OCI-LY7 (cell line): ENCODE measurements around the gene NFATC4.

Experiments
- EZH2phosphoT487 ChIP-seq: fragments of 200-600 bp; sonication (generic); IDR thresholded peaks from 2 replicates; pipeline ENCODE4 v1.6.1; 2018; ENCODE audit warnings: low read depth, borderline replicate concordance, mild to moderate bottlenecking, mixed run types, antibody characterized with exemption, low read length, moderate library complexity, mixed read lengths
- TF ChIP-seq, protein P1 (sequence below): fragments of 200-600 bp; sonication (generic); conservative IDR thresholded peaks from 2 replicates; pipeline ENCODE4 v1.5.1; 2014; ENCODE audit warnings: mild to moderate bottlenecking, antibody characterized with exemption, low read length, moderate library complexity, mixed read lengths

GRCh38 chr14:24417832-24418491 is 50.0 kb downstream of the NFATC4 start:
- TF ChIP-seq, protein P1, sequence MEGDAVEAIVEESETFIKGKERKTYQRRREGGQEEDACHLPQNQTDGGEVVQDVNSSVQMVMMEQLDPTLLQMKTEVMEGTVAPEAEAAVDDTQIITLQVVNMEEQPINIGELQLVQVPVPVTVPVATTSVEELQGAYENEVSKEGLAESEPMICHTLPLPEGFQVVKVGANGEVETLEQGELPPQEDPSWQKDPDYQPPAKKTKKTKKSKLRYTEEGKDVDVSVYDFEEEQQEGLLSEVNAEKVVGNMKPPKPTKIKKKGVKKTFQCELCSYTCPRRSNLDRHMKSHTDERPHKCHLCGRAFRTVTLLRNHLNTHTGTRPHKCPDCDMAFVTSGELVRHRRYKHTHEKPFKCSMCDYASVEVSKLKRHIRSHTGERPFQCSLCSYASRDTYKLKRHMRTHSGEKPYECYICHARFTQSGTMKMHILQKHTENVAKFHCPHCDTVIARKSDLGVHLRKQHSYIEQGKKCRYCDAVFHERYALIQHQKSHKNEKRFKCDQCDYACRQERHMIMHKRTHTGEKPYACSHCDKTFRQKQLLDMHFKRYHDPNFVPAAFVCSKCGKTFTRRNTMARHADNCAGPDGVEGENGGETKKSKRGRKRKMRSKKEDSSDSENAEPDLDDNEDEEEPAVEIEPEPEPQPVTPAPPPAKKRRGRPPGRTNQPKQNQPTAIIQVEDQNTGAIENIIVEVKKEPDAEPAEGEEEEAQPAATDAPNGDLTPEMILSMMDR: no peak
- TF ChIP-seq EZH2phosphoT487: no peak
